K562 (cell line): ENCODE results near the gene BCL10. TPM values are rescaled to one million over a fixed set of nuclear protein-coding genes. Genes with fewer than 3 reads are reported as not detected.

Experiments
- BRD4 ChIP-seq: fragments of 200-600 bp; sonication (generic); IDR thresholded peaks from 2 replicates; pipeline ENCODE4 v1.6.1; 2017; ENCODE audit warnings: inconsistent platforms
- CEBPG ChIP-seq, 3 experiments: fragments of 200-800 bp in 1 of 3; sonication (Bioruptor generic) in 1 of 3; sonication (generic) in 1 of 3; formaldehyde crosslinking in 1 of 3; IDR thresholded peaks in 2 of 3; conservative IDR thresholded peaks in 1 of 3; 2 replicates each; pipeline versions ENCODE4 v1.6.1 to v1.8.0; 2016 to 2022; ENCODE audit warnings: missing compliant biosample characterization in 2 of 3, missing genetic modification characterization in 2 of 3, mild to moderate bottlenecking in 1 of 3, missing genetic modification reagents in 1 of 3
- KAT2B ChIP-seq: IDR thresholded peaks from one replicate; pipeline ENCODE4 v1.6.1; 2012; ENCODE audit warnings: low read depth, mild to moderate bottlenecking, control low read depth, inconsistent platforms, low read length, moderate library complexity
- KLF10 ChIP-seq: fragments of 250-450 bp; sonication (Bioruptor Pico); IDR thresholded peaks from 2 replicates; pipeline ENCODE4 v1.6.1; 2021; ENCODE audit warnings: matching md5 sums
- MECOM ChIP-seq: fragments of 250-450 bp; sonication (Bioruptor Pico); IDR thresholded peaks from 2 replicates; pipeline ENCODE4 v1.8.0; 2022; ENCODE audit warnings: inconsistent platforms
- NR2C2 ChIP-seq, 2 experiments: fragments of 200-800 bp in 1 of 2; sonication (Bioruptor generic) in 1 of 2; sonication (generic) in 1 of 2; formaldehyde crosslinking in 1 of 2; IDR thresholded peaks; 2 replicates each; pipeline versions ENCODE4 v1.6.1 to v1.8.0; 2016 to 2022; ENCODE audit warnings: mild to moderate bottlenecking in 1 of 2, missing compliant biosample characterization in 1 of 2, missing genetic modification characterization in 1 of 2, missing genetic modification reagents in 1 of 2
- PHF20 ChIP-seq: fragments of 450-650 bp; IDR thresholded peaks from 2 replicates; pipeline ENCODE4 v1.6.1; 2018; ENCODE audit not compliant: partially characterized antibody
- ZC3H11A ChIP-seq: IDR thresholded peaks from 2 replicates; pipeline ENCODE4 v1.6.1; 2012; ENCODE audit warnings: low read depth, low read length, improper control_type of control experiment
- ZNF707 ChIP-seq: fragments of 250-450 bp; sonication (Bioruptor Pico); conservative IDR thresholded peaks from 2 replicates; pipeline ENCODE4 v1.8.0; 2022; ENCODE audit warnings: inconsistent platforms, mild to moderate bottlenecking, moderate library complexity
- polyA plus RNA-seq, 8 experiments: library from polyadenylated mRNA; depleted of rRNA in 4 of 8; stranded (reverse) in 5 of 8; unstranded in 3 of 8; fragments of >200 nt; fragmentation: Nextera tagmentation in 2 of 8; fragmentation: Illumina TruSeq in 1 of 8; extraction: Ambion mirVana in 2 of 8; extraction: Trizol in 1 of 8; gene quantifications; 2 replicates each; pipeline versions ENCODE4 v1.2.1 to v1.2.3, GENCODE V29; 2011 to 2014; ENCODE audit warnings: inconsistent platforms in 1 of 8, missing spikeins in 1 of 8
- total RNA-seq, 7 experiments: library from RNA; depleted of rRNA in 6 of 7; stranded (reverse); fragments of >200 nt in 6 of 7; fragmentation: Illumina TruSeq in 2 of 7; extraction: Trizol in 2 of 7; gene quantifications; 2 replicates each; pipeline versions ENCODE4 v1.2.1 to v1.2.3, GENCODE V29; 2011 to 2021; ENCODE audit warnings: low replicate concordance in 1 of 7
- TF ChIP-seq, protein P1 (sequence below): sonication (generic); formaldehyde crosslinking; IDR thresholded peaks from 2 replicates; pipeline ENCODE4 v1.8.1; 2023; ENCODE audit warnings: mild to moderate bottlenecking, missing genetic modification reagents
- TF ChIP-seq, protein P2 (sequence below): fragments of 250-450 bp; sonication (Bioruptor Pico); IDR thresholded peaks from 2 replicates; pipeline ENCODE4 v1.8.0; 2021; ENCODE audit warnings: borderline replicate concordance, mild to moderate bottlenecking, moderate library complexity; ENCODE audit not compliant: poor library complexity, severe bottlenecking
- TF ChIP-seq, protein P3 (sequence below): sonication (generic); formaldehyde crosslinking; IDR thresholded peaks from 2 replicates; pipeline ENCODE4 v1.8.1; 2023; ENCODE audit warnings: mild to moderate bottlenecking, missing genetic modification reagents

Gene BCL10
- total and polyA plus RNA-seq, 9 of the 15 experiments (the other 6 are each of a cell fraction or from before 2014, with no cell fraction given), result 8.0 to 19.4 (median 12.3) TPM

GRCh38 chr1:85323770-85324169, 47.3 kb upstream of the BCL10 start (continued):
- TF ChIP-seq, protein P1, sequence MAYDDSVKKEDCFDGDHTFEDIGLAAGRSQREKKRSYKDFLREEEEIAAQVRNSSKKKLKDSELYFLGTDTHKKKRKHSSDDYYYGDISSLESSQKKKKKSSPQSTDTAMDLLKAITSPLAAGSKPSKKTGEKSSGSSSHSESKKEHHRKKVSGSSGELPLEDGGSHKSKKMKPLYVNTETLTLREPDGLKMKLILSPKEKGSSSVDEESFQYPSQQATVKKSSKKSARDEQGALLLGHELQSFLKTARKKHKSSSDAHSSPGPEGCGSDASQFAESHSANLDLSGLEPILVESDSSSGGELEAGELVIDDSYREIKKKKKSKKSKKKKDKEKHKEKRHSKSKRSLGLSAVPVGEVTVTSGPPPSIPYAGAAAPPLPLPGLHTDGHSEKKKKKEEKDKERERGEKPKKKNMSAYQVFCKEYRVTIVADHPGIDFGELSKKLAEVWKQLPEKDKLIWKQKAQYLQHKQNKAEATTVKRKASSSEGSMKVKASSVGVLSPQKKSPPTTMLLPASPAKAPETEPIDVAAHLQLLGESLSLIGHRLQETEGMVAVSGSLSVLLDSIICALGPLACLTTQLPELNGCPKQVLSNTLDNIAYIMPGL (CRISPR knock-in tag), result no peak
- TF ChIP-seq MECOM (no peak), PHF20 (no peak), ZC3H11A (no peak), ZNF707 (CRISPR knock-in tag) (no peak), BRD4 (no peak), NR2C2 (CRISPR knock-in tag; IDR thresholded peaks at IDR 0.05) (no peak), NR2C2 (tag; IDR thresholded peaks at IDR 0.05) (no peak), KAT2B (no peak), KLF10 (CRISPR knock-in tag) (no peak), CEBPG (CRISPR knock-in tag; IDR thresholded peaks at IDR 0.05) (no peak), CEBPG (tag; conservative IDR thresholded peaks at IDR 0.05 in 1 of 2, IDR thresholded peaks at IDR 0.05 in 1 of 2) (no peak)
- TF ChIP-seq, protein P2, sequence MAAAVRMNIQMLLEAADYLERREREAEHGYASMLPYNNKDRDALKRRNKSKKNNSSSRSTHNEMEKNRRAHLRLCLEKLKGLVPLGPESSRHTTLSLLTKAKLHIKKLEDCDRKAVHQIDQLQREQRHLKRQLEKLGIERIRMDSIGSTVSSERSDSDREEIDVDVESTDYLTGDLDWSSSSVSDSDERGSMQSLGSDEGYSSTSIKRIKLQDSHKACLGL (CRISPR knock-in tag), result no peak
- TF ChIP-seq, protein P3, sequence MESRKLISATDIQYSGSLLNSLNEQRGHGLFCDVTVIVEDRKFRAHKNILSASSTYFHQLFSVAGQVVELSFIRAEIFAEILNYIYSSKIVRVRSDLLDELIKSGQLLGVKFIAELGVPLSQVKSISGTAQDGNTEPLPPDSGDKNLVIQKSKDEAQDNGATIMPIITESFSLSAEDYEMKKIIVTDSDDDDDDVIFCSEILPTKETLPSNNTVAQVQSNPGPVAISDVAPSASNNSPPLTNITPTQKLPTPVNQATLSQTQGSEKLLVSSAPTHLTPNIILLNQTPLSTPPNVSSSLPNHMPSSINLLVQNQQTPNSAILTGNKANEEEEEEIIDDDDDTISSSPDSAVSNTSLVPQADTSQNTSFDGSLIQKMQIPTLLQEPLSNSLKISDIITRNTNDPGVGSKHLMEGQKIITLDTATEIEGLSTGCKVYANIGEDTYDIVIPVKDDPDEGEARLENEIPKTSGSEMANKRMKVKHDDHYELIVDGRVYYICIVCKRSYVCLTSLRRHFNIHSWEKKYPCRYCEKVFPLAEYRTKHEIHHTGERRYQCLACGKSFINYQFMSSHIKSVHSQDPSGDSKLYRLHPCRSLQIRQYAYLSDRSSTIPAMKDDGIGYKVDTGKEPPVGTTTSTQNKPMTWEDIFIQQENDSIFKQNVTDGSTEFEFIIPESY (CRISPR knock-in tag), result no peak
